Parietal lobe (tissue), 2 donors: Measurements from ENCODE around the gene TOLLIP. TPM values are rescaled to one million over a fixed set of nuclear protein-coding genes. Genes with fewer than 3 reads are reported as not detected.

Source experiments
- small RNA-seq: library from RNA; depleted of rRNA; stranded (forward); fragments of <200 nt; gene quantifications from one replicate; pipeline ENCODE3, GENCODE V24; 2014; ENCODE audit warnings: low replicate concordance
- total RNA-seq: library from RNA; depleted of rRNA; stranded (reverse); fragments of >200 nt; gene quantifications from one replicate; pipeline ENCODE4 v1.2.3, GENCODE V29; 2014

The TOLLIP gene
- total RNA-seq, result 27.5 TPM

DNA sequence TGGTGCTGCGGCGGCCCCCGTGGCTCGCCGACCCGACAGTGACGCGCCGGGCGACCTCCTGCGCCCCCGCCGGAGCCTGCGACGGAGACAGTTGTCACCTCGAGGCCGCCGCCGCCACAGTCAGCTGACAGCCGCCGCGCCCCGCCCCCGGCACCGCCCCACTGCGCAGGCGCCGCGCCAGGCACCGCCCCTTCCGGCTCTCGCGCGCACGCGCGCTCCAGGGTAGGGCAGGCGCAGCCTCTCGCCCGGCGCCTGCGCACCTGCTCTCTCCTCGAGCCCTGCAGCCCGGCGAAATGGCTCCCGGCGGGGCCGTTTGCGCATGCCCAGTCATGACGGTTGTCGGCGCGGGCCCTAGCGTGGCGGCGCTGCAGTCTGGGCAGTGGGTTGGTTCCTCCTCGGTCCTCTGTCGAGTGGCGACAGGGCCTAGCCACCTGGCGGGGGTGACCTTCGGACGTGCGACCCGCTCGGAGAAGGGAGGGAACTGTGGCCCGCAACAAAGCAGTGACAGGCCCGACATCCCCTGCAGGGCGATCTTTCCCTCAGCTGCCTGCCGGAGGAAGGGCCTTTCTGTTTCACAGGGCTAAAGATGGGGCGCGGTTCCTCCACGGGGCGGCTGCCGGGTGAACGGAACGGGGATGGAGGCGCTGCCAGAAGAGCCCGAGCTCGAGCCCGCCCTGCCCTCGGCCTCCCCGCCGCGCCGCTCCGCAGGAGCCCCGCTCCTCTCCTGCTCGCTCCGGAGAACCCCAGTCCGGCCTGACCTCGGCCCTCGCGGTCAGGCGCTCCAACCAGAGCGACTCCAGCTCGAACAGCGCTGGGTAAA lies at the start of gene TOLLIP:
TOLLIP (minus strand) TSS at position 135 of the 820 bp plus-strand sequence; CDS start at position 1, 134 bp downstream.

Small RNA genes lying within 50 kb of the gene (small RNA-seq; reads per million reads assigned to genes)
- gene MIR6744, result not detected

Other genes with a start within 250 kb of the TOLLIP start
- gene MUC2, start 234.8 kb downstream of the TOLLIP start, total RNA-seq, result not detected
- not detected for gene MUC5AC, start 151.7 kb downstream of the TOLLIP start, total RNA-seq
- not detected for gene MUC5B, start 86.6 kb downstream of the TOLLIP start, total RNA-seq
- 54.5 TPM for gene BRSK2, start 80.3 kb upstream of the TOLLIP start, total RNA-seq
- 22.5 TPM for gene MOB2, start 177.1 kb upstream of the TOLLIP start, total RNA-seq